ENCODE results near the gene USF2.

DNA sequence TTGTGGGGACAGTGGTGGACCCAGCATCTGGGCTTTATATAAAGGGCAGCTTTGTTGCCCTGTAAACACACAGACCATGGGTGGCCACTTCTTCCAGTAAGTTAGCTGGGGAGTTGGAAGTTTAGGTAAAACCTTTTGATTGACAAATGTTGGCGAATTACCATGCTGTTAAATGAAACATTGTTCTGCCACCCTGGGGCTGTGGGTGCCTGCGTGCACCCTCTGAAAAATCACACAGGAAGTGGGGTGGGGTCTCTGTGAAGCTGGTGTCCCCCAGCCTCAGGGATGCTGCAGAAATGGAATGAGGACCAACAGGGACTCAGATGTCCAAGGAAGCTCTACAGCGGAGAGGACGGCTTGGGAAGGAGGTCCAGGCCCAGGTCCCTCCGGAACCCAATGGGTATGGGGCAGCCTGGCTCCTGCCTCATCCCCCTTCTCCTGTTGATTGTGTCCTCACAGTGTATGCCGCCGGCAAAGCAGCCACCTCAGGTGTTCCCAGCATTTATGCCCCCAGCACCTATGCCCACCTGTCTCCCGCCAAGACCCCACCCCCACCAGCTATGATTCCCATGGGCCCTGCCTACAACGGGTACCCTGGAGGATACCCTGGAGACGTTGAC lies 2.8 kb upstream of the USF2 start:
- TF ChIP-seq EP300 (IDR thresholded peaks at IDR 0.05), result no peak
- TF ChIP-seq, protein P1, sequence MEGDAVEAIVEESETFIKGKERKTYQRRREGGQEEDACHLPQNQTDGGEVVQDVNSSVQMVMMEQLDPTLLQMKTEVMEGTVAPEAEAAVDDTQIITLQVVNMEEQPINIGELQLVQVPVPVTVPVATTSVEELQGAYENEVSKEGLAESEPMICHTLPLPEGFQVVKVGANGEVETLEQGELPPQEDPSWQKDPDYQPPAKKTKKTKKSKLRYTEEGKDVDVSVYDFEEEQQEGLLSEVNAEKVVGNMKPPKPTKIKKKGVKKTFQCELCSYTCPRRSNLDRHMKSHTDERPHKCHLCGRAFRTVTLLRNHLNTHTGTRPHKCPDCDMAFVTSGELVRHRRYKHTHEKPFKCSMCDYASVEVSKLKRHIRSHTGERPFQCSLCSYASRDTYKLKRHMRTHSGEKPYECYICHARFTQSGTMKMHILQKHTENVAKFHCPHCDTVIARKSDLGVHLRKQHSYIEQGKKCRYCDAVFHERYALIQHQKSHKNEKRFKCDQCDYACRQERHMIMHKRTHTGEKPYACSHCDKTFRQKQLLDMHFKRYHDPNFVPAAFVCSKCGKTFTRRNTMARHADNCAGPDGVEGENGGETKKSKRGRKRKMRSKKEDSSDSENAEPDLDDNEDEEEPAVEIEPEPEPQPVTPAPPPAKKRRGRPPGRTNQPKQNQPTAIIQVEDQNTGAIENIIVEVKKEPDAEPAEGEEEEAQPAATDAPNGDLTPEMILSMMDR (IDR thresholded peaks at IDR 0.05), result no peak
- peak; percentile 41 for TF ChIP-seq POLR2A (IDR thresholded peaks at IDR 0.05; ENCODE audit: low read length)
- TF ChIP-seq RAD21 (conservative IDR thresholded peaks at IDR 0.05 in 1 of 2, IDR thresholded peaks at IDR 0.05 in 1 of 2), result no peak
- no peak for TF ChIP-seq JUNB (IDR thresholded peaks at IDR 0.05)
- TF ChIP-seq MYC (IDR thresholded peaks at IDR 0.05; ENCODE audit: borderline replicate concordance, low read length), result no peak
- no peak for TF ChIP-seq KDM1A (IDR thresholded peaks at IDR 0.05; ENCODE audit: low read depth)
- TF ChIP-seq KDM5A (IDR thresholded peaks at IDR 0.05), result no peak
- no peak for TF ChIP-seq JUN (IDR thresholded peaks at IDR 0.05)

Measured in A549 (cell line).